GM12878 (cell line): ENCODE data around the gene ATIC. TPM values are rescaled to one million over a fixed set of nuclear protein-coding genes. Genes with fewer than 3 reads are reported as not detected.

ENCODE experiments used
- ATAC-seq: fragments of 200-7000 bp; cut with Tn5 transposase; 3 replicates; pipeline ENCODE4 v1.9.1; 2020; ENCODE audit warnings: mild to moderate bottlenecking, moderate library complexity
- BruUV-seq: library from RNA; stranded (reverse); fragments of 400-500 nt; replicated peaks from 2 replicates; lab custom pipeline; 2021; lab: Mats Ljungman, UMichigan
- CTCF ChIA-PET: fragments of 300-600 bp; sonication (Branson Sonifier 250); formaldehyde crosslinking; extraction: SDS; loops from one replicate; lab custom pipeline; 2021; ENCODE audit warnings: inconsistent platforms; lab: Yijun Ruan, JAX
- POLR2A ChIA-PET: fragments of 350-600 bp; formaldehyde crosslinking; extraction: SDS; loops from one replicate; lab custom pipeline; 2021; ENCODE audit warnings: inconsistent platforms; lab: Charles Lee
- RAD21 ChIA-PET: fragments of 300-600 bp; sonication (Branson Sonifier 250); formaldehyde crosslinking; loops from one replicate; lab custom pipeline; 2023; ENCODE audit warnings: antibody characterized with exemption; ENCODE audit not compliant: unreplicated experiment; lab: Charles Lee
- SMC1A ChIA-PET: fragments of 300-600 bp; sonication (Branson Sonifier 250); formaldehyde crosslinking; loops from one replicate; lab custom pipeline; 2023; ENCODE audit not compliant: unreplicated experiment, uncharacterized antibody; lab: Charles Lee
- DNase-seq: peaks from one replicate; pipeline ENCODE4 v3.0.0-alpha.2; 2011; ENCODE audit warnings: low read depth, low spot score
- FAIRE-seq: peaks from 3 replicates; lab custom pipeline; 2011; peaks lifted over from hg19 to GRCh38; lab: Jason Lieb, UNC
- H2AFZ ChIP-seq: 2 replicates; pipeline ENCODE4 v1.6.0; 2011; ENCODE audit warnings: low read depth, low read length, control low read depth; ENCODE audit not compliant: control insufficient read depth
- H3K27ac ChIP-seq: 2 replicates; pipeline ENCODE4 v1.5.1; 2011; ENCODE audit warnings: control low read depth; ENCODE audit not compliant: control insufficient read depth, insufficient read depth
- H3K27me3 ChIP-seq, 2 experiments: replicated peaks in 1 of 2; 2 replicates each; pipeline versions ENCODE4 v1.6.0 to v1.6.1; 2011; ENCODE audit warnings: low read length in 1 of 2; ENCODE audit not compliant: control insufficient read depth in 2 of 2, insufficient read depth in 2 of 2
- H3K36me3 ChIP-seq, 2 experiments: 2 replicates each; pipeline ENCODE4 v1.5.1; 2011; ENCODE audit warnings: low read length in 1 of 2; ENCODE audit not compliant: control insufficient read depth in 2 of 2, insufficient read depth in 2 of 2
- H3K4me1 ChIP-seq: 2 replicates; pipeline ENCODE4 v1.6.1; 2011; ENCODE audit warnings: mild to moderate bottlenecking, low read length, moderate library complexity, mixed read lengths; ENCODE audit not compliant: control insufficient read depth, insufficient read depth
- H3K4me2 ChIP-seq: 2 replicates; pipeline ENCODE4 v1.6.0; 2011; ENCODE audit warnings: control low read depth; ENCODE audit not compliant: control insufficient read depth, insufficient read depth
- H3K4me3 ChIP-seq: fragments of 200-600 bp; sonication (generic); 2 replicates; pipeline ENCODE4 v1.5.1; 2016
- H3K79me2 ChIP-seq: 2 replicates; pipeline ENCODE4 v1.6.0; 2011; ENCODE audit warnings: low read length; ENCODE audit not compliant: control insufficient read depth, insufficient read depth
- H3K9ac ChIP-seq: 2 replicates; pipeline ENCODE4 v1.8.0; 2011; ENCODE audit warnings: low read length, control low read depth, mixed read lengths; ENCODE audit not compliant: control insufficient read depth, insufficient read depth
- H3K9me3 ChIP-seq: replicated peaks from 3 replicates; pipeline ENCODE4 v1.5.1; 2011; ENCODE audit warnings: mild to moderate bottlenecking, low read length; ENCODE audit not compliant: control insufficient read depth, insufficient read depth
- H4K20me1 ChIP-seq: 2 replicates; pipeline ENCODE4 v1.6.0; 2011; ENCODE audit not compliant: control insufficient read depth, insufficient read depth
- CHD4 ChIP-seq: fragments of 200-600 bp; sonication (generic); IDR thresholded peaks from 2 replicates; pipeline ENCODE4 v1.6.1; 2016; ENCODE audit warnings: mild to moderate bottlenecking
- EP300 ChIP-seq, 2 experiments: fragments of 150-350 bp in 1 of 2; IDR thresholded peaks; 2 replicates each; pipeline ENCODE4 v1.6.1; 2011 to 2012; ENCODE audit warnings: low read depth in 2 of 2, low read length in 2 of 2, borderline replicate concordance in 1 of 2, improper control_type of control experiment in 1 of 2, inconsistent platforms in 1 of 2; ENCODE audit not compliant: control insufficient read depth in 1 of 2
- HDAC2 ChIP-seq: fragments of 200-600 bp; sonication (generic); IDR thresholded peaks from 2 replicates; pipeline ENCODE4 v1.6.1; 2017
- MYC ChIP-seq: IDR thresholded peaks from 2 replicates; pipeline ENCODE4 v1.6.1; 2011; ENCODE audit warnings: mild to moderate bottlenecking, low read length, moderate library complexity, inconsistent platforms; ENCODE audit not compliant: insufficient read depth, insufficient replicate concordance, insufficient read length, severe bottlenecking
- NR2F1 ChIP-seq: fragments of 450-650 bp; conservative IDR thresholded peaks from 2 replicates; pipeline ENCODE4 v1.6.1; 2017; ENCODE audit warnings: mild to moderate bottlenecking
- PAX5 ChIP-seq: IDR thresholded peaks from 2 replicates; pipeline ENCODE4 v1.6.1; 2011; ENCODE audit warnings: low read depth, low read length, borderline replicate concordance
- TBL1XR1 ChIP-seq: IDR thresholded peaks from 2 replicates; pipeline ENCODE4 v1.6.1; 2012; ENCODE audit warnings: low read depth, low read length, improper control_type of control experiment
- TCF3 ChIP-seq: IDR thresholded peaks from 2 replicates; pipeline ENCODE4 v1.6.1; 2012; ENCODE audit warnings: low read depth, mild to moderate bottlenecking, low read length, borderline replicate concordance; ENCODE audit not compliant: insufficient read depth
- ZZZ3 ChIP-seq: IDR thresholded peaks from 2 replicates; pipeline ENCODE4 v1.6.1; 2011; ENCODE audit warnings: low read depth; ENCODE audit not compliant: control insufficient read depth, insufficient read length
- WGBS: methylation state at CpG from one replicate; pipeline ENCODE4 v1.1.6; 2016; ENCODE audit warnings: low lambda C conversion rate; ENCODE audit not compliant: insufficient replicate concordance, insufficient coverage; ENCODE audit errors: missing lambda C conversion rate; 5-methylcytosine and 5-hydroxymethylcytosine counted together
- in situ Hi-C: fragments of 300-500 bp; cut with MboI; formaldehyde crosslinking; loops from 9 replicates; pipeline ENCODE4 v1.14.3; 2018; ENCODE audit warnings: mixed read lengths
- intact Hi-C: fragments of 100-400 bp; cut with micrococcal nuclease; formaldehyde crosslinking; loops from one replicate; pipeline ENCODE4 v1.14.2; 2022; ENCODE audit not compliant: unreplicated experiment
- polyA plus RNA-seq, 11 experiments: library from polyadenylated mRNA; depleted of rRNA in 4 of 11; unstranded in 6 of 11; stranded (reverse) in 5 of 11; fragments of >200 nt; fragmentation: Nextera tagmentation in 4 of 11; fragmentation: Illumina TruSeq in 1 of 11; extraction: Ambion mirVana in 4 of 11; extraction: Trizol in 1 of 11; gene quantifications; 1 replicate in 1 of 11; 2 replicates in 10 of 11; pipeline versions ENCODE4 v1.2.1 to v1.2.3, GENCODE V29; 2011 to 2016; ENCODE audit warnings: inconsistent platforms in 2 of 11, missing spikeins in 2 of 11, low read depth in 1 of 11
- total RNA-seq, 4 experiments: library from RNA; depleted of rRNA in 3 of 4; stranded (reverse); fragments of >200 nt in 3 of 4; fragmentation: Illumina TruSeq in 1 of 4; extraction: Trizol in 1 of 4; gene quantifications; 2 replicates each; pipeline versions ENCODE4 v1.2.1 to v1.2.3, GENCODE V29; 2013 to 2021
- TF ChIP-seq, protein P1 (sequence below): IDR thresholded peaks from 2 replicates; pipeline ENCODE4 v1.6.1; 2011; ENCODE audit warnings: low read depth, low read length, improper control_type of control experiment, borderline replicate concordance

The ATIC gene
- total and polyA plus RNA-seq, 10 of the 15 experiments (the other 5 are each of a cell fraction or from before 2014, with no cell fraction given): 45.1 to 518 (median 306) TPM

DNA sequence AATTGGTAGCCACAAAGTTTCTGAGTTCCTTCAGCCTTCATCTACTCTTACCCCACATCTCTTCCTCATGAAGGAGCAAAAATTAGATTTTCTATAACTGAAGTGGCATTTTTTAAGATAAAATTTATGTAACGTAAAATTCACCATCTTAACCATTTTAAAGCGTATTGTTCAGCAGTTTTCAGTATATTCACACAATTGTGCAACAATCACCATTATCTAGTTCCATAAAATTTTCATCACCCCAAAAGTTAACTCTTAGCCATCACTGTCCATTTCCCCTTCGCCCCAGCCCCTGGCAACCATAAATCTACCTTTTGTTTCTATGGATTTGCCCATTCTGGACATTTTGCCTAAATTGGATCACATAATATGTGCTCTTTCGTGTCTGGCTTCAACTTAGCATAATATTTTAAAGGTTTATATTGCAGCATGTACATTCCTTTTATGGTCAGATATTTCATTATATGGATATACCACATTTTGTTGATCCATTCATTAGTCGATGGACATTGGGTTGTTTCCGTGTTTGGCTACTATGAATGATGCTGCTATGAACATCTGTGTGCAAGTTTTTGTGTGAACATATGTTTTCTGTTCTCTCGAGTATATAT is 44.6 kb downstream of the ATIC start:
- Histone ChIP-seq H3K4me3 (no peak overlapping the region), H4K20me1 (no peaks in the 10 kb centered on the region), H3K27me3 (no peaks in the 10 kb centered on the region), H3K79me2 (no peaks in the 10 kb centered on the region), H3K4me2 (no peak overlapping the region), H3K4me1 (no peaks in the 10 kb centered on the region), H3K9me3 (no peaks in the 10 kb centered on the region), H3K27ac (no peak overlapping the region), H3K9ac (no peak overlapping the region), H3K36me3 (peaks cover 0 to 4% of the 10 kb centered on the region in 2 experiments; a peak in 2 of 4 replicates)
- ChIA-PET RAD21 (no interaction called here), CTCF (no interaction called here), SMC1A (no interaction called here)
- intact Hi-C loops (loop anchor here (1.0 kb wide), 1 partner anchor 27 kb away; no protein-coding TSS in a partner anchor), in situ Hi-C loops (no loop called here)
- 88% methylated on average over 7 of the region's 7 CpGs for WGBS
- BruUV-seq: no TSS peak
- DNase-seq: no peak
- TF ChIP-seq TBL1XR1 (no peak), PAX5 (no peak), NR2F1 (no peak), EP300 (IDR thresholded peaks at IDR 0.05; ENCODE audit: borderline replicate concordance in 1 of 2, control insufficient read depth in 1 of 2, low read depth in 2 of 2, low read length in 2 of 2) (no peak), HDAC2 (no peak)
- TF ChIP-seq, all 136 proteins: peak for 0
- FAIRE-seq (no peak), ATAC-seq (no peak)
- POLR2A ChIA-PET: interaction anchor here (1.4 kb wide), 1 partner anchor 11 kb away, joined by 3 read pairs; no protein-coding TSS in a partner anchor
- no peak overlapping the region for H2AFZ ChIP-seq

DNA sequence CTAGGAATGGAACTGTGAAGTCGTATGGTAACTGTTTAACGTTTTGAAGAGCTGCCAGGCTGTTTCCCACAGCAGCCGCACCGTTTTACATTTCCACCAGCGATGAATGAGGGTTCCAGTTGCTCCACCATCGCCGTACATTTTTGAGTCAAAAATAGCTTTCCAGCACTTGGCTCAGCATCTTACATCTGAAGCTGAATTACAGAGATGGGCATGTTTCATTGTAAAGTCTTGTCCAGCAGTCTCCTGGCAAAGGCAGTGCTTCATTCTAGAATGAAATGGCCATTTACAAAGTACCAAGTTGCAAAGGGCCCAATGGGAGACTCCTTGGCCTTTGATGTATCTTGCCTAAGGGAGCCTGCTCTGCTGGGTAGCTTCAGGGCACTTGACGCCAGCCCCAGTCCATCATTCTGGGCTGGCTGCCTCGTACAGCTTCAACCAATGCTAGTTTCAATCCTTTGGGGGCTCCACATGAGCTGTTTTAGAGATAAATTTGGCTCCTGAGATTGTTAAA is 45.1 kb downstream of the ATIC start:
- H3K4me3 ChIP-seq: no peak overlapping the region
- in situ Hi-C loops: no loop called here
- H3K4me1 ChIP-seq: no peaks in the 10 kb centered on the region
- no peak overlapping the region for H2AFZ ChIP-seq
- ChIA-PET RAD21 (no interaction called here), CTCF (no interaction called here), POLR2A (no interaction called here), SMC1A (no interaction called here)
- no peaks in the 10 kb centered on the region for H3K79me2 ChIP-seq
- no peaks in the 10 kb centered on the region for H3K27me3 ChIP-seq
- no peak for ATAC-seq
- H3K9ac ChIP-seq: no peak overlapping the region
- H3K4me2 ChIP-seq: no peak overlapping the region
- H4K20me1 ChIP-seq: no peaks in the 10 kb centered on the region
- no TSS peak for BruUV-seq
- no peak overlapping the region for H3K27ac ChIP-seq
- 86% methylated on average over 9 of the region's 9 CpGs for WGBS
- H3K36me3 ChIP-seq: peaks cover 0 to 4% of the 10 kb centered on the region in 2 experiments; a peak in 2 of 4 replicates
- TF ChIP-seq, protein P1, sequence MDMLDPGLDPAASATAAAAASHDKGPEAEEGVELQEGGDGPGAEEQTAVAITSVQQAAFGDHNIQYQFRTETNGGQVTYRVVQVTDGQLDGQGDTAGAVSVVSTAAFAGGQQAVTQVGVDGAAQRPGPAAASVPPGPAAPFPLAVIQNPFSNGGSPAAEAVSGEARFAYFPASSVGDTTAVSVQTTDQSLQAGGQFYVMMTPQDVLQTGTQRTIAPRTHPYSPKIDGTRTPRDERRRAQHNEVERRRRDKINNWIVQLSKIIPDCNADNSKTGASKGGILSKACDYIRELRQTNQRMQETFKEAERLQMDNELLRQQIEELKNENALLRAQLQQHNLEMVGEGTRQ: no peak
- no peak for TF ChIP-seq ZZZ3
- no peak for TF ChIP-seq TCF3
- no peak for TF ChIP-seq TBL1XR1
- TF ChIP-seq CHD4: no peak
- no peak for TF ChIP-seq MYC
- TF ChIP-seq, all 136 proteins: peak for 0
- no peak for FAIRE-seq
- intact Hi-C loops: loop anchor here (1.0 kb wide), 1 partner anchor 26 kb away; no protein-coding TSS in a partner anchor
- DNase-seq: no peak
- H3K9me3 ChIP-seq: no peaks in the 10 kb centered on the region
